Measurements from ENCODE around the gene MEGF6.

The MEGF6 gene

GRCh38 chr1:3504151-3504821 lies 107.0 kb downstream of the MEGF6 start:
- no peak for DNase-seq (ENCODE audit: low read depth in 2 of 2)

GRCh38 chr1:3503525-3503886 lies 107.8 kb downstream of the MEGF6 start:
- no peak for DNase-seq (ENCODE audit: low read depth in 2 of 2)

GRCh38 chr1:3502641-3503524 lies 108.4 kb downstream of the MEGF6 start:
- no peak for DNase-seq (ENCODE audit: low read depth in 2 of 2)

- DNase-seq (ENCODE audit: low read depth in 2 of 2) = no peak
Measured at GRCh38 chr1:3501856-3502640, 109.3 kb downstream of the MEGF6 start.

GRCh38 chr1:3501437-3501836 lies 109.9 kb downstream of the MEGF6 start:
- no peak for DNase-seq (ENCODE audit: low read depth in 2 of 2)

GRCh38 chr1:3500265-3500835 lies 111.0 kb downstream of the MEGF6 start:
- no peak for DNase-seq (ENCODE audit: low read depth in 2 of 2)

GRCh38 chr1:3499611-3500010 lies 111.7 kb downstream of the MEGF6 start:
- no peak for DNase-seq (ENCODE audit: low read depth in 2 of 2)

- DNase-seq (ENCODE audit: low read depth in 2 of 2) = no peak
Measured at GRCh38 chr1:3498986-3499385, 112.3 kb downstream of the MEGF6 start.

GRCh38 chr1:3498246-3498930 lies 112.9 kb downstream of the MEGF6 start:
- no peak for DNase-seq (ENCODE audit: low read depth in 2 of 2)

GRCh38 chr1:3497521-3497920 lies 113.8 kb downstream of the MEGF6 start:
- DNase-seq (ENCODE audit: low read depth in 2 of 2) = no peak

GRCh38 chr1:3496916-3497315 lies 114.4 kb downstream of the MEGF6 start:
- DNase-seq (ENCODE audit: low read depth in 2 of 2) = no peak

- no peak for DNase-seq (ENCODE audit: low read depth in 2 of 2)
Measured at GRCh38 chr1:3495776-3496745, 115.2 kb downstream of the MEGF6 start.

- DNase-seq (ENCODE audit: low read depth in 2 of 2) = no peak
Measured at GRCh38 chr1:3494321-3495308, 116.7 kb downstream of the MEGF6 start.

GRCh38 chr1:3492545-3493246 lies 118.6 kb downstream of the MEGF6 start:
- DNase-seq (ENCODE audit: low read depth in 2 of 2) = no peak

GRCh38 chr1:3491291-3492246 lies 119.7 kb downstream of the MEGF6 start:
- peak; percentile 82 to 88 for DNase-seq (ENCODE audit: low read depth in 2 of 2)

- no peak for DNase-seq (ENCODE audit: low read depth in 2 of 2)
Measured at GRCh38 chr1:3490046-3490745, 121.1 kb downstream of the MEGF6 start.

GRCh38 chr1:3488432-3488831 lies 122.9 kb downstream of the MEGF6 start:
- DNase-seq (ENCODE audit: low read depth in 2 of 2) = no peak

Measured in stimulated activated CD4-positive, alpha-beta T cell treated with anti-CD3 and anti-CD28 coated beads, Interleukin-1b, Interleukin-23, amount 100 ng/mL, for 4 hours (primary cell).